Measurements from ENCODE around the gene EMID1.
A peak's percentile ranks its signal among the peaks of the same experiment; 100 is the strongest.

EMID1 gene

DNA sequence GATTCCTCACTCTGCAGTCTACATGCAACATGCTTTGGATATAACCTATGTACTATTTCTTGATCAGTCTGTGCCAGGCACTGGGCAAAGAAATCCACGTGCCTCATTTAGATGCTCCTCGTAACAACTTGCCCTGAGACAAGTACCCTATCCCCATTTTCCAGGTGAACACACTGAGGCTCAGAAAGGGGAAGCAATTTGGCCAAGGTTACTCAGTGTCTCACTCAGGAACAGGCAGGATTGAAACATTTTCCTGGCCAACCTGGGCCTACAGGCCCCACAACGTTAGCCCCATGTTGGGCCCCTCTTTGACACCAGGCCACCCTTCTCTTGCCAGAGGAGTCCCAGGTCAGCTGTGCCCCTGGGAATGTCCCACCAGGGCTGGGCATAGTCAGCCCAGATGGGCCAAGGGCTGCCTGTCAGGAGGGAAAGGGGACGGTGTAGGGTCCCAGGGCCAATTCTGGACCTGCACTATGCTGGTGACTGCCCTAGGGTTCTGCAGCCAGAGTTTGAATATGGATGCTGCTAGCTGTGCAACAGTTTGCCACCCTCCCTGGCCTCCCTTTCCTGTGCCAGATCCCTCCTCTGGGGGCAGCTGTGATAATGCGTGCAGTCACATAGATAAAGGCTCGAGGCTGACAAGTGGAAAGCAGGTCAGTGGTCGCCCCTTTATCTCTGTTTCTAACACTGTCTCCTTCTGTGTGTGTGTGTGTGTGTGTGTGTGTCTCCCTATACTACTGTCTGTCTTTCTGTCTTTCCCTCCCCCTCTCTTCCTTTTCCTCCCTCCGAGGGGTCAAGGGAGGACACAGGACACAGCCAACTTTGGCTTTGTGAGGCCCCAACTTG is 10.4 kb upstream of the EMID1 start:
- DNase-seq: no peak

DNA sequence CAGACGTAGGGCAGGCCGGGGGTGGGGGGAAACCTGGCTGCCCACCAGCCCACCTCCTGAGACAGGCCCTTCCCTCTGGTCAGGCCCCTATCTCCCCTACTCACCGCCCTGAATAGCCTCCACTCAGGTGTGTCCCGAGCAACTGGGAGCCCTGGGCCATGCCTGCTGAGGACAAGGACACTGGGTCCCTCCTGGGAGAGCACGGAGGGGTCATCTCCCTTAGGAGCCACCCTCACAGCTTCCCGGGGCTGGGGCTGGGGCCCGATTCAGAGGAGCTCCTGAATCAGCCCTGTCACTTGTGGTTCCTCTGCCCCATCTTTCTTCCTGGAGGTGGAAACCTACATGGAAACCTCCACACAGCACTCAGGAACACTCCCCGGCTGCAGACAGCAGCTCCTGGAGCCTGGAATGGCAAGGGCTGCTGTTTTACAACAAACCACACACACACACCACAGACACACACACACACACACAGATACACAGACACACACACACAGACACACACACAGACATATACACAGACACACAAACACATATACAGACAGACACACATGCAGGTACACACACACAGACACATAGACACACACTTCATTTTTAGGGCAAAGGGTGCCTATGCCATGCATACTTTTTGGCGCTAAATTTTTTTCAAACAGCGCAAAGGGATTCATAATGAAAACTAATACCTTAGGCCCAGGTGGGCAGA is 9.6 kb upstream of the EMID1 start:
- no peak for DNase-seq

DNA sequence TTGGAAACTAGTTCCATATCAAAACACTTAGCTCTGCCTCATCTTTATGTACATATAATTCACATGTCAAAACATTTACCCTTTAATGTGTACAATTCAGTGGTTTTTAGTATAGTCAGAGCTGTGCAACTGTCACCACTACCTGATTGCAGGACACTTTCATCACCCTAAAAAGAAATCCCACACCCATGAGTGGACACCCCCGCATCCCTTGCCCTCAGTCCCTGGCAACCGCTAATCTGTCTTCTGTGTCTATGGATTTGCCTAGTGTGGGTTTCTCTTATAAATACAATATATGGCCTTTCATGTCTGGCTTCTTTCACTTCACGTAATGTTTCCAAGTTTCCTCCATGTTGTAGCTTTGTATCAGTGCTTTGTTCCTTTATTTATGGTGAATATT is 8.6 kb upstream of the EMID1 start:
- no peak for DNase-seq

DNA sequence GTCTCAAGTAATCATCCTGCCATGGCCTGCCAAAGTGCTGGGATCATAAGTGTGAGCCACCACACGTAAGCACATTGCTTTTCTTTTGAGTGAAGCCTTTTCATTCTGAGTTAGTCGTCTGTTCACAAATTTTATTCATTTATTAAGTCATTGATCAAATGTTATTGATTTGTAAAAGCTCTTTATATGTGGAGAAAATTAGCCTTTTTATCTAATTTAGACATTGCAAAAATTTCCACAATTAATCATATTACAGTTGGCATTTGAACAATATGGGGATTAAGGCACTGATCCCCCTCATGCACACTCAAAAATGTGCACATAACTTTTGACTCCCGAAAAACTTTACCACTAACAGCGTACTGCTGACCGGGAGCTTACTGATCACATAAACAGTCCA is 7.5 kb upstream of the EMID1 start:
- no peak for DNase-seq

DNA sequence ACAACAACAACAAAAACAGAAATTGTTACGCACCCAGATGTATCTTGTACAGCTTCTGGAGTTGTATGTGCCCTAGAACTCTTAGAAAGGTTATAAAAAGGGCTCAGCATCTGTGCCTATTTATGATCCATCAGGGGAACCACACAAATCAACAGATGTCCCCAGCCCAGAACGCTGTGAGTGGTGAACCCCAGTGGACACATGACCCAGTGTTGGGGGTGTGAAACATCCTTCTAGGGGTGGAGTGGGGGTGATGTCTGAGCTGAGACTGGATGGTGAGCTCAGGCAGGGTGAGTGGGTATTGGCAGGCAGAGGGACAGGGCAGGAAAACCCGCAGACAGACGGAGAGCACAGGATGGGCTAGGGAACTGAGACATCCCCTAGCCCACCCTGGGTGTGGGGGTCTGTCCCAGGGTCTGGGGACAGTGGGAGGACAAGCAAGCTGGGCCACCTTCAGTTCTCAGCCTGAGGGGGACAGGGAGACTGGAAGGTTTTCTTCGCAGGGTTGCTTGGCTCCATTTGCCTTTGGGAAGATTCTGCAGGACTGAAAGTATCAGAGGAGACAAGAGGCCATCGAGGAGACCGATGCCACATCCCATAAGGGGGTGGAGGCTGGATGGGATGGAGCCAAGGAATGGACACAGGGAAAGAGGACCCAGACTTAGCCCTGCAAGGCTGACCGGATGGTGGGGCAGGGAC is 5.8 kb upstream of the EMID1 start:
- DNase-seq: no peak

DNA sequence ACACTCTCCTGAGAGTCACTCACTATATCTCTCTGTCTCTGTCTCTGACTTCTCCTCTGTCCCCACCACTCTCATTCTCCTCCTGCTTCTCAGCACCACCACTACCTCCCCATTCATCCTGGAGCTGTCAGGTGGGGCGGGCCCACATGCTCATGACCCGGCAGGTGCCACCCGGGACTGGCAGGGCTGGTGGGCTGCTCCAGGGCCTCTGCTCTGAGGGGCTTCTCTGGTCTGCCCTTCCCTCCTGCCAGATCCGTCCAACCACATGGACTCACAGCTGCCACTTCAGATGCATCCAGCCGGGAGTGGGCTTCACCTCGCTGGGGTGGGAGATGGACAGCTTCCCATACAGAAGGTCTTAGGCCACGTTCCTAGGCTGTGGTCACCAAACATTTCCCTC is 4.8 kb upstream of the EMID1 start:
- no peak for DNase-seq

DNA sequence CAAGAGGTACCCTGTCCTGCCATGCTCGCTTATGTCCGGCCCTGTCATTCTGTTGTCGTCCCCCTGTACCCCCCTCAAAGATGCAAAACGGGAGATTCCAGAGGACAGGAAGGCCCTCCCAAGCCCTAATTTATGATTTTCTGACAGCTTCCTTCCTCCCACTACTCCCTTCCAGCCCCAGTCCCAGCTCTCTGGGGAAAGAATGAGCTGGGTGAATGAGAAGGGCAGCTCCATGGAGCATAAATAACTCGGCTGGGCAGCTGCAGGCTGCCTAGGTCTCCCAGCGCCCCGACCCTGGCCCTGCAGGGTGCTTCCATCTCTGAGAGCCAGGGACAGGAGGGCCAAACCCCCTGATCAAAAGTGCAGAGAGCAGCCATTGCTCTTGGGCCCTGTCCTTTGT is 3.9 kb upstream of the EMID1 start:
- DNase-seq: no peak

DNA sequence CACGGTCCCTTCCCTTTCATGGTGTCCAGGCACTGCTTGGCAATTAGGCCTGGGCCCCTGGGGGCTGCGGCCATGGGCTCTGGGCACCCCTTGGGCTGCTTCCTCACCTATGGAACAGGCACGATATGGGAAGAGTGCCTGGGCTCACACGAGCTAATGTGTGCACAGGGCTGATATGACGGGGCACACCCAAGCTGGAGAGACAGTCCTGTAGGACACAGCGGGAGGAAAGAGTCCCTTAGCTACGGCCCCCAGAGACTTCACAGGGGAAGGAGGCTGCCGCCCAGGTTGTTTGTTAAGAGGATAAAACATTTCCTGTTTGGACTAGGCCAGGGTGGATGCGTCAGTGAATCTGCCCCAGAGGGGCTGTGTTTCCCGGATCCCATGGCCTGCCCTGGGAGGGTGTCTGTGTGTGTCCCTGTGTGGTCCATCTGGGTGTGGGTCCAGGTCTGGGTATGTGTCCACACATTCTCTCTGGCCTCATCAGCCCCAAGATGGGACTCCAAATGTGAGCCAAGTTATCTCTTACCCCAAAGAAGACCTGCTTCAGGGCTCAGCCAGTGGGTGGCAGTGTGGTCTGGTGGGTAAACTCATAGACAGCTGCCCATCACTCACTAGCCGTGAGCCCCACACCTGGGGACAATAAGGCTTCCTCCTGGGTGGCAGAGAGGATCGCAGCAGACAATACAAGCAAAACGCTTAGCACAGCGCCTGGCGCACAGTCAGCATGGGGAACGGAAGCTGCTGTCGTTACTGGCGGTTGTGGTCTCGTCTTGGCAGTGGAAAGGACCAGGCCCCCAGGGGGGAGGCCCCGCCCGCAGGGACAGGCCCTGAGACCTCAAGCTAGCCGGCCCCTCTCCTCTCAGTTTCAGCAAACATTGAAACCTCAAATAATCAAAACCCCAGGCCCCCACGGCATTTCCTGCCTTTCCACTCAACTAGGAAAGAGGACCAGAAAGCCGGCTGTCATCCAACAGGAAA is 3.2 kb upstream of the EMID1 start:
- DNase-seq: peak; percentile 71

DNA sequence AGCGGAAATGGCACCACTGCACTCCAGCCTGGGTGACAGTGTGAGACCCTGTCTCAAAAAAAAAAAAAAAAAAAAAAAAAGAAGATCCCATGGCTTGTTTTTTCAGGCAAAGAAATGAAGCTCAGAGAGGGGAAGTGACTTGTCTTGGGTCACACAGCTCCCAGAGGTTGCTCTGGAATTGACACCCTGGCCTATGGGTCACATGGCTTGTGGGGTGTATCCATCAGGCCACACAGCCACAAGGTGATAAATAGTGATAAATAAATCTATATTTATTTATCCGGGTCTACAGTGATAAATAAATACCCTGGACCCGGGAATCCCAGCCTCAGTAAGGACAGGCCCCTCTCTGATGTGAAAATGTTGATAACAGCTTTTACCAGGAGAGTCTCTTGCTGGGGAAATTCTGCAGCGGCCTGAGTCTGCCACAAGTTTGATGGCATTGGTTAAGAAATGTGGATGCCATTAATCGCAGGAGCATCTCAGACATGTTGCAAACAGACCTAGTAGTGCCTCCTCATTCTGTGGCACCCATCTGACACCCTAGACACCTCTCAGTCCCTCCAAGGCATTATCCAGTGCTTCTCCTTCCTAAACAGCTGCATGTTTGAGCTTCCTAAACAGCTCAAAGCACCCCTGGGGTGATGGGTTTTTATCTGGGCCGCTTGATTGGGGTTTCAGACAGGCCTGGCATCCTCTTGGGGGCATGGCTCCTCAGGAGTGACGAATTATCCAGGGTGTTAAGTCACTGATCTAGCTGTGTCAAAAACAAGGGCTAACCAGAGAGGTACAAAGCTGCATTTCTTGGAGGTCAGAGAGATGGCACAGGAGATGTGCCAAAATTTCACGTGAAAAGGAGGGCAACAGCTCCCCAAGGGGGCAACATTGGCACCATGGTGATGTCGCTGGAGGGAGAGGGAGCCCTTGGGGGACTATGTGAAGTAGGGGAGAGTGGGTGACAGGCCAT is 1.9 kb upstream of the EMID1 start:
- DNase-seq: peak; percentile 6

DNA sequence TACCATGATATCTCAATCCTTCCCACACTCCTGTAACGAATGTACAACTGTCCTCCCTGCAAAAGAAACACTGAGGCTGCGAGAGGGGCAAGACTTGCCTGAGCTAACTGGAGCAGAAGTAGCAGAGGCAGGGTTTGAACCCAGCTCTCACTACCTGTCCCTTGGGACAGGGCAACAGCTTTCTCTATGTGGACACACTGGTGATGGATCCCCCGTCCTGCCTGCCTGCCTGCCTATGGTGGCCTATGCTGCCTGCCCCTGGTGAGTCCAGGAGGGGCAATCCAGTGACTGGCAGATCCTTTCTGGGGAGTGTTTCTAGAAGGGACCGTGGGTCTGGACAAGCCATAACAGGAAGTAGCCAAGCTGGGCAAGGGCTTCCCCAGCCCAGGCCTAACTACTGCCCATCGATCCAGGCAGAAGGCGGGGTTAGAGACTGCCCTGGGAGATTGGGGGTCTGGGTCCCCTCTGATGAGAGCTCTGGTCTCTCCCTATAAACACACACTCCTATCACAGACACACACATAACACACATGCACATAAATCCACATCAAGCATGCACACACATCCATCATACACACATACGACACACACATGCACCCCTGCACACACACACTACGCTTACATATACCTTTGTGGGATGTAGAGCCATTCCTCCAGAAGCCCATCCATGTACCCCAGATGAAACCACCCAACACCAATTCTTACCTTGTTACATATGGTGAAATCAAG is 1.1 kb upstream of the EMID1 start:
- DNase-seq: no peak

DNA sequence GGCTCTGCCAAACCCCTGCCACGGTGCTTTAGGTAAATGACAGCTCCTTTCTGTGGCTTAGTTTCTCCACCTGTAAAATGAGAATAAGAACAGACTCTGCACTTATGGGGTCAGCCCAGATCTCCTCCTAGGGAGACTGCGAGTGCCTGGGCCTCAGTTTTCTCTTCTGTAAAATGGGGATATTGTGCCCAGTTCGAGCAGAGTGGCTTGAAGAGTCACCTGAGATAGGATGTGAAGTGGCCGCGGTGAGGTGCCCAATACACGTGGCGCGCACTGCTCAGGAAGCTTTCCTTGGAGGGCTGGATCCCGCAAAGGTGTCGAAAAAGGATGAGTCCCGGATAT is 473 bp upstream of the EMID1 start:
- DNase-seq: no peak

DNA sequence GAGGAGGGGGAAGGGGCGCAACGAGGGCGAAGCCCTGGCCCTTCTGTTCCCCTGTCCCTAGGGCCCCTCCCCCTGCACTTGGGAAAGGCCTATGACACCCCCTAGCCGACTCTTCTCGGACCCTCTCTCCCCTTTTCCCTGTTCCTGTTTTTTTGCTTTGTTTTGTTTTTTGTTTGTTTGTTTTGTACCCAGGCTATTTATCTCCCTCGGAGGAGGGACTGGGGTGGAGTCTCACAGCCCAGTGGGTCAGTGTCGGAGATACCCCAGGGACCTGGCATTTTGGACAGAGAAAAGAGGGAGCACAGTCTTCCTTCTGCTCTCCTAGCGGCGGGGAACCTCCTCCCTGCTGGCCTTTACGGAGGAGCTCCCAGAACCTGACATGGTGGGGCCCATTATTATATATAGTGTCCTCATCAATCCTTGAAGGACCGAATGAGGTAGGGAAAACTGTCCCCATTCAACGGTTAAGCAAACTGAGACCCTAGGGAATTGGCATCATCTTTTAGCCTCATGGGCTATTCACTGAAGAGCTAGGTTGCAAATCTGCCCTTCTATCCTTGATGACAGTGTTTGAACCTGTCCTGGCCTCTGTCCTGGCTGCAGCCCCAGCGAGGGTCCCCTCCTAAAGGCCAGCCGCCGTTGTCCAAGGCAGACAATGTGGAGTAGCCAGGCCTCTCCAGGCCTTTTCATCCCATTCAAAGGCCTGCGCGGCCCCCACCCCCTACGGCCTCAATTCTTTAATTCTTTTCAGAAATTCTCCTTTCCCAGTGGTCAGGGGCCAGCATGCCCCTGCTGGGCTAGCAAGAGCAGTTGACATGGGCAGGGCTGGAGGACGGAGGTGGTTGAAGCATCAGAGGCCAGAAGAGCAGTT is 911 bp downstream of the EMID1 start:
- no peak for DNase-seq

DNA sequence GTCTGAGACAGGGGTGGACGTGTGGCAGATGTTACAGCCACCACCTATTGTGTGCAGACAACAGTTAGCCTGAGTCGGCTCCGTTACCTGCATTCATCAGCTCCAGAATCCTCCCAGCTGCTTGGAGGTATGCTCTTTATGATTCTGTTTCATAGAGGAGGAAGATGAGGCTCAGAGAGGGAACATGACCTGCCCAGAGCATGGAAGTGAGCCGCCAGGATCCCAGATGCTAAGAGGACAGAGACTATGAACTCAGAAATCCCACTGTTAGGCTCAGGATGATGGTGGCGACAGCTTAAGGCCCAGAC is 1.5 kb downstream of the EMID1 start:
- DNase-seq: peak; percentile 14

DNA sequence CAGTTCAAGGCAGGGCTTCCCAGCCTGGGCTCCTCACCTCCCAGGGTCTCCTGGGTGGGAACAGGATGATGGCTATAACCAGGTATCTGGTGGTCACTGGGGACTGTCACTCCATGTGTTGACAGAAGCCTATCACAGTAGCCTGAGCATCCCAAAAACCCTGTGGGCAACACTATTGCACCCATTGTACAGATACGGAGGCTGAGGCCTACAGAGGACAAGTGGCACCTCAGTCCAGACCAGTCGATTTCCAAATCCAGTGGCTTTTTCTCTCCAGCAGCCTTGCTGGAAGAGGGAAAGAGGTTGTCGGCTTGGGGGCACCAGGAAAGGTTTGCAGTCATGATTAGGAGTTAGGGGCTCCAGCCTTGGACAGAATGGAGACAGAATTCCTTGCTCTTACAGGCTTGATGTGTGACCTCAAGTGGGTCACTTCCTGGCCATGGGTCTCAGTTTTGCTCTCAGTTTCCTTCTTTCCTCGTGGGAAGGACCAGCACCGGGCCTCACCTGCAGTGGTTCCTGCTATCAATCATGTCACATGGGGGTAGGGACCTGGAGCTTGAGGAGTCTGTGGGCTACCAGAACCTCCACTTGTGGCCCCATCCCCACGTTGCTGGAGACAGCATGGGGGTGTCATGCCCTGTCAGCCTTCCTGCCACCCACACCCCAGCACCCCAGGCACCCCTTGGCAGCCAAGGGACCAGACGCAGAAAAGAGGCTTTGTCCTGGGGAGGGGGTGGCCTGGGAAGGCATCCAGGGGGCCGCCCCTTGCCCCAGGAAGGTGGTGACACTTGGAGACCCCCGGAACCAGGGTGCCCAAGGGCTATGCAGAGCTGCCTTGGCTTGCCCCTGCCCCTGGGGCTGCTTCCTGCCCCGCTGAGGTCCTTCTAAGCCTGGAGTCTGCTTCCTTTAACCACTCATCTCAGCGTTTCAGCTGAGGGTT is 2.1 kb downstream of the EMID1 start:
- no peak for DNase-seq

DNA sequence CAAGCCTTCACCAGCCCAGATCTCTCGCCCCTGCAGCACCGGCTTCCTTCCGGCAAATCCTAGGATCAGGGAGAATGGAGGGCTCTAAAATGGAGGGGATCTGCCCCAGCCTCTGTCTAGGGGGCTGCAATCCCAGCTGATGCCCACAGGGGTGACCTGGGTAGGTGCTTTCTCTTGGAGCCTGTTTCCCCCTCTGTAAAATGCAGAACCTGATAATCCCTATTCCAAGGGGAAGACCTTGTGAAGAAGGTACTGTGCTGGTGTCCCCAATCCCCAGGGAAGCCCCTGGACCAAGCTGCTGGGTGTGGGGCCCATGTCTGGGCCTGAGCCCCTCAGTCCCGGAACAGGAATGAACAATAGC is 2.8 kb downstream of the EMID1 start:
- DNase-seq: no peak

DNA sequence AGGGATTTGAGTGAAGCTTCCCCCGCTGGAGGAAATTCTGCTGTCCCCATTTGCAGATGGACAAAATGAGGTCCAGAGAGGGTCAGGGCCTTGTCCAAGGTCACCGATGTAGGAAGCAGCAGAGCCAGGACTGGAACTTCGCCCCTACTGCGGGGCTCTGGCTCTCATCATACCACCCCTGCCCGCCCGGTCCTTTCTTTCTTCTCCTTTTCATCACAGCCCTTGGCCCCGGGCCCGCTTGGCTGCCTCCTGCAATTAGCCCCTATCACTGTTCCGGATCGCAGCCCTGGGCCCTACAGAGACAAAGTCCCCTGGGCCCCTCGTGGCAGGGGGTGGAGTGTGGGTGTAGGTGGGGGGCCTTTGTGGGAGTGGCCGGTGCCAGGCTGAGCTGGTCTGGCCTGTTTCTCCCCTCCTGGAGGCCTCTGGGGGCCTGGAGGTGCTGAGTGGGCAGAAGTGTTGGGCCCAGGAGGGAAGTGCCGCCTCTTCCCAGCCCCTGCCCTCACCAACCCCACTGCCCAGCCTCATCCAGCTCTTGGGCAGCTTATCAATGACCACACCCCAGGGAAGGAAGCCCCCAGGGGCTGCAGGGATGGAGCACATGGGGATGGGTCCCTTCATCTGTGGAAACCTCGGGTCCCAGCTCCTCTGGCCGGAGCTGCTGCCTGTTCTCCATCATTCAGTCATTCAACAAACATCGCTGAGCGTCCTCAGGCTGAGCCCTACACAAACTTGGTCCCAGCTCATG is 3.4 kb downstream of the EMID1 start:
- no peak for DNase-seq

DNA sequence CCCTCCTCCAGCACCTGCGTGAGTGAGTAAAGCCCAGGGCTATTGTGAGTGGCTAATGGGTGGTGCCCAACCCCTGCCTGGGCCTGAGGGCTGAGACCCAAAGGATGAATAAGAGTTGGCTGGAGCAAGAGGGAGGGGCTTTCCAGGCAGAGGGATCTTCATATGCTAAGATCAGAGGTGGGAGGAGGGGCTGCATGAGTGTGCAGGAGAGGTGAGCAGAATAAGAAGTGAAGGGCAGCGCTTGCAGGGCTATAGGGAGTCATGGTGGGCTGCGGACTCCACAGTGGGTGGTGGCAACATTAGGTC is 3.9 kb downstream of the EMID1 start:
- no peak for DNase-seq

DNA sequence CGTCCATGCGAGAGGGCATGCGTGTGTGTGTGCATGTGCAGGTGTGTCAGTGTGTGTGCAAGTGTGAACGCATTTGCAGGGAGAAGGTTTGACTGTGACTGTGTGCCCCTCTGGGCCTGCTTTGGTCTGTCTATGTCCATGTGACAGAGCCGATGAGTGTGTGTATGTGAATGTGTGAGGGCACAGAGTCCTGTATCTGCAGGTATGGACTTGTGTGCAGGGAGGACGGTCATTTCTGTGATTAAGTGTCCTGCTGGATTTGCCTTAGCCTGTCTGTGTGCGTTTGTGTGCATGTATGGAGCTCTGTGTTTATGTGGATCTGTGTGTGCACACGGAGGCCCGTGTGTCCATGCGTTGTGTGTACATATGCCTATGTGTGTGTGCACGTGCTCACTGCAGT is 5.4 kb downstream of the EMID1 start:
- DNase-seq: no peak

Measured in NCI-H146 (cell line).